Measurements from ENCODE around the gene RFLNA.

RFLNA gene

DNA sequence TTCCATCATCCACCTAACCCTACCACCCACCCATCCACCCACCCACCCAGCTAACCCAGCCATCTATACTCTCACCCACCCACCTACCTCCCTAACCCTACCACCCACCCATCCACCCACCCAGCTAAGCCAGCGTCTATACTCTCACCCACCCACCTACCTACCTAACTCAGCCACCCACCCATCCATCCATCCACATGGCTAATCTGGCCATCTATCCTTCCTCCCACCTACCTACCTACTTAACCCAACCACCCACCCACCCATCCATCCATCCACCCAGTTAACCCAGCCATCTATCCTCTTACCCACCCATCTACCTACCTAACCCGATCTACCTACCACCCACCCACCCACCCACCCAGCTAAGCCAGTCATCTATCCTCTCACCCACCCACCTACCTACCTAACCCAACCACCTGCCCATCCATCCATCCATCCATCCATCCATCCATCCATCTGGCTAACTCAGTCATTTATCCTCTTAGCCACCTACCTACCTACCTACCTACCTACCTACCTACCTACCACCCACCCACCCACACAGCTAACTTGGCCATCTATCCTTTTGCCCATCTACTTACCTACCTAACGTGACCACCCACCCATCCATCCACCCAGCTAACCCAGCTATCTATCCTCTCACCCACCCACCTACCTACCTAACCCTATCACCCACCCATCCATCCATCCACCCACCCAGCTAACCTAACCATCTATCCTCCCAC is 44.1 kb downstream of the RFLNA start:
- DNase-seq, result no peak

DNA sequence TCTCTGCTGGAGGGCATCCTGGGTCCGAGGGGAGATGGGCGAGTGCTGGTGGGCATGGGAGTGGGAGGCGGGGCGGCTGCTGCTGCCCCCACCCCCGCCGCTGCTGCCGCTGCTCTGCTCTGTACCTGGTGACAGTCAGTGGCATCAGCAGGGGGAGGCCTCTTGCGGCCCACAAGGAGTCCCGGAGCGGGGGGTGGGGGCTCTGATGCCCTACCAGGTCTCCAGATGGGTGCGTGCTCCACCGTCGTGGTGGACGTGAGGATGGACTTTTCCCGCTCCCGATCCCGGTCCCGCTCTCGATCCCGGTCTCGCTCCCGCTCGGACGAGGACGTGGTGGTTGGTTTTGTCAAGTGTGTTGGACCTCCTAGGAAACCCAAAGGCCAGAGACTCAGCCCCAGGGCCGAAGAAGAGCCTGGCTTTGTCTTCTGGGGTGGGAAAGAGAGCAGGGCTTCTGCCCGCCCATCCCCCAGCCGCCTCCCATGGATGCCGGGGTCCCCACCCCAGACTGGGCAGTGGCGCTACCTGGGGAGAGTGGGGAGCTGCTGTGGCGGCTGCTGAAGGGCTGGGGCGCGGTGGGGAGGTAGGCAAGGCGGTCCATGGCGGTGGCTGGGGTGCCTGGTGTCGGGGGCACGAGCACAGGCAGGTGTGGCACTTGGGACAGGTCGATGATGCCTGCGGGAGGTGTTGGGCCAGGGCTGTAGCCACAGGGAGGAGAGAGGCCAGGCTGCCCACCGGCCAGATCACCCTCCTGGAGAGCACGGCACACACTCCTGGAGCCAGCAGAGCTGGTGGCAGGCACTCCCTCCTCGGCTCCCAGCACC is 45.4 kb downstream of the RFLNA start:
- DNase-seq, result no peak

GRCh38 chr12:124341645-124342069 is 46.8 kb downstream of the RFLNA start:
- DNase-seq, result no peak

- DNase-seq, result no peak
Observed at GRCh38 chr12:124344022-124344421, 49.1 kb downstream of the RFLNA start.

DNA sequence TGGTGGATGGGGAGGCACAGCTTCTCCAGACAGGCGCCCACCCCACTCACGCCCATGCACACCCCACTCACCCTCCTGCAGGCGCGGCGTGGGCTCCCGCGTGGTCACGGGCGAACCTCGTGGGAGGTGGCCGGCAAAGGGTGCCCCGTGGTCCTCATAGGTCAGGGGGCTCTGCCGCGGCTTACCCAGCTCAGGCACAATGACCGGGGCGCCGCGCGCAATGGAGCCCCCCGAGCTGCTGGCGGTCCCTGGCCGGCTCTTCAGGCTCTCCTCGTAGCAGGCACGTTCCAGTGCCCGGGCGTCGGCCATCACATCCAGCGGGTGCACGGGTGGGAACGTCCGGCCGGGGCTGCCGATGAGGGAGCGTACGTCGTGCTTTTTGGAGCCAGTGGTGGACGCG is 49.6 kb downstream of the RFLNA start:
- DNase-seq, result no peak

- DNase-seq, result no peak
Observed at GRCh38 chr12:124345795-124346194, 50.9 kb downstream of the RFLNA start.

DNA sequence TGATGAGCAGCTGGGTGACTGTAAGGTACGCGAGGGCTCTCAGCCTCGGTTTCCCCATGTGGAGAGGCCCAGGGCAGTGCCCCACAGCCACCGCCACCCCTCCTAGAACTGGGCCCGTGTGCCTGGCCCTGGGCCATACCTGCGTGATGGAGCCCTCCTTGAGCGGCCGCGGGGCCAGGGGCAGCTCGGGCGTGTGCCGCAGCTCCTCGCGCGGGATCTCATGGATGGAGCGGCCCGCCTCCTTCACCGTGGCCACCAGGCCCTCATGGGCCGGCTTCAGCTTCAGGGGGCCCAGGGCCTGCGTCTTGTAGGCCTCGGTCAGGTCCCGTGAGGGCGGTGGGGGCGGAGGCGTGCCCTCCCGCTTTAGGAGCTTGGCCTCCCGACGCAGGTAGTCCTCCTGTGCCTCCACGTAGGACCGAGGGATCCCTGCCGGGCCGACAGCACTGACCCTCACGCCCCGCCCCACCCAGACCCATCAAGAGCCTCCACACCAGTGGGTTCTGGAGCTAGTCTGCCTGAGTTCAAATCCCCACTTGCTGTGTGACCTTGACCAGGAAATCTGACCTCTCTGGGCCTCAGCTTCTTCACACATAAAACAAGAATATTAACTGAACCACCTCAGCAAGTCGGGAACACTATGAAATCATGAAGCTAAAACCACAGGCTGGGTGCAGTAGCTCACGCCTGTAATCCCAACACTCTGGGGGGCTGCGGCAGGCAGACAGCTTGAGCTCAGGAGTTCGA is 51.7 kb downstream of the RFLNA start:
- DNase-seq, result no peak

GRCh38 chr12:124347335-124347734 is 52.4 kb downstream of the RFLNA start:
- no peak for DNase-seq

DNA sequence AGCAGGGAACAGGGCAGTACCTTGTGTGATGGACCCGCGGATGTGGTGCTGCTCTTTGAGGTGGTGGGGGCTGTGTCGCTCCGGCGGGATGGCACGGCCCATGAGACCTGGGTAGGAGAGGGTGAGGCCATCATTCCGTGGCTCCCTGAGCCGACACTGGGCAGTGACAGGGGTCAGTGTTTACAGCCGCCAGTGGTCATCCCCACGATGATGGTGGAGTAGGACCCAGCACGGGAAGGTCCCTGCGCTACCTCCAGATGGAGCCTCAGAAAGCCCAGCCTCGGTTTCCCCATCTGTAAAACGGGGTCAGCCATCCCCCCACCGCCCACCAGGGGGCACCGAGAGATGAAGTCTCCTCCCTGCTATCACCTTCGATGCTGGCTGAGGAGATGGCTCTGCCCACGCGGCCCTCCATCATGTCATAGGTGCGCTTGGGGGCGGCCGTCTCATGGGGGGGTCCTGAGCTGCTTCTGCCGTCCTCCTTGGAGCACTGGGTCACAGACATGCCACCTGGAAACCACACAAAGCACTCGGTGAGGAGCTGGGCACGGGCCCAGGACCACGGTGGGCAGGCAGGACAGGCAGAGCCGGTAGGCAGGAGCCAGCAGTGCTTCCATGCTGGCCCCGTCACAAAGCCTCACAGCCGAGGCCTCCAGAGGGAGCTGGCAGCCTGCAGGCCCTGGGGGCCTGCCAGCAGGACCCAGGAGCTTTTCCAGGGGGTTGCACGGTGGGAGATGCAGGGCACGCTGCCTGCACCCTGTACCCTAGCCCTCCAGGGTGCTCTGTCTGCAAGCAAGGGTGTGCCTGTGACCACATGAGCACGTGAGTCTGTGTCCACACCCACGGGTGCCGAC is 53.1 kb downstream of the RFLNA start:
- DNase-seq, result no peak

DNA sequence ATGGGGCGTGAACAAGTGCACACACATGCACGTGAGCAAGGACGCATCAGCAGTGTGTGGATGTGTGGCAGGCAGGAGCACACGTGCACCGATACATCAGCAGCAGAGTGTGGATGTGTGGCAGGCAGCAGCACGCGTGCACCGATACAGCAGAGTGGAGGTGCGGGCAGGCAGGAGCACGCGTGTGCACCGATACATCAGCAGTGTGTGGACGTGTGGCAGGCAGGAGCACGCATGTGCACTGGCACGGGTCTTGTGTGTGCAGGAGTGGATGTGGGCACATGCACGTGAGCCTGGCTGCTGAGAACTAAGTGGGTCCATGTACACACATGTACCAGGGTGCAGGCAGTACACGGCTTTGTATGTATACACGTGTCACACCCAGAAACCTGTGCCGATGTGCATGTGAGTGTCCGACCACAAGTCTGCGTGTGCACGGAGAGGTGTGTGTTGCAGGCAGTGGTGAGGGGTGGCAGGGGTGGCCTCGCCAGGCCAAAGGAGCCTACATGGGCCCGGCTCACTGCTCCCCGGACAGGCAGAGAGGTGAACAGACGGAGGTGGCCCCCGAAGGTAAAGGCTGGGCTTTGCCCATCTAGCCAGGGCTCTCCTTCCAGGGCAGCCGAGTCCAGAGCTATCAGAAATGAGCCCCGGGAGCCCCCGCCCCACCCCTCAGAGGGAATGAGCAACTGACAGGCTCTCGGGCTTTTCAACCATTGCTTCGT is 53.9 kb downstream of the RFLNA start:
- no peak for DNase-seq

GRCh38 chr12:124350491-124350890 is 55.6 kb downstream of the RFLNA start:
- DNase-seq, result no peak

DNA sequence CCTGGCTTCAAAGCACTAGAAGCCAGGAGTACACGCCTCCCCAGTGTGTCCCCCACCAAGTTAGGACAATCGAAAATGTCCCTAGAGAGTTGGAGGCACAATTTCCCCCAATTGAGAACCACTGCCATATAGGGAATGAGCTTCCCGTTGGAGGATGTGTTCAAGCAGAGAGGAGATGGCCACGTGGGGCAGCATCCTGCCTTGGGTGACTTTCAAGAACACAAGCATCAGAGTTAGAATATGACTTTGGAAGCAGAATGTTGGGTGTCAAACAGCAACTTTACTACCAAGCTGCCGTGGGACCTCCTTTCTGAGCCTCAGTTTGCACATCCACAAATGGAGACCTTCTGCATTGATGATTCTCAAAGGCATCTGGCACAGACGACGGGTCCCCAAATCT is 56.5 kb downstream of the RFLNA start:
- no peak for DNase-seq

GRCh38 chr12:124352257-124352656 is 57.4 kb downstream of the RFLNA start:
- DNase-seq, result no peak

DNA sequence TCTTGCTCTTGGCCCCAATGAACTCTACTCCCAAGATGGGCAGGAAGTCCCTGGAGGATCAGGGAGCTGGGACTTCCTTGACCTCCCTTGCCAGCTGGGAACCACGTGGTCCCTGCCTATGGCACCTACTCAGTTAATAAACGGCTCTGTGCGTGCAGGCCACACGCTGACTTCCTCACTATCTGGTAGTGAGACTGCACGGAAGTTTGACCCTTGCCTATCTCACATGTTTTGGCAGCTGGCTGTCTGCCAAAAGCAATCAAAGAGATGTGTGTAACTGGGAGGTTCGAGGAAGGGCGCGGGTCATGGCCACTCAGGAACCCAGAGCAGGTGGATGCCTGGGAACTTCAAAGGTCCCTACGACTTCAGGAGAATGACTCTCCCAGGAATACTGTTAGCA is 57.9 kb downstream of the RFLNA start:
- no peak for DNase-seq

DNA sequence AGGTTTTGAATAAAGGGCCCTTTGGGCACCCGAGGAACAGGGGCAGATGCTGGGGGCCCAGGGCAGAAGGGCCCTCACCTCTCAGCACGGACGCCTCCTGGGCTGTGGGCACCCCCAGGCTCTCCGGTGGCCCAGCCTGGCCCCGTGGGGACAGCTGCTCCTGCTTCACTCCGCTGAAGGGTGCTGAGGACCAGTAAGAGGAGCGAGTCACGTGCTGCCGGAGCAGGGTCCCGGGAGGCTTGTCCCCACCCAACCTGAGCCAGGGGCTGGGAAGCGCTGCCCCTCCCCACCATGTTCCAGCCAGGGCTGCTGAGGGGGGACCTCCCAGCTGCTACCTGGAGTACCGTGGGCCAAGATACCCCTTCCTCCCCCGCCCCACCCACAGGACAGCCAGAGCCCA is 59.5 kb downstream of the RFLNA start:
- DNase-seq, result no peak

DNA sequence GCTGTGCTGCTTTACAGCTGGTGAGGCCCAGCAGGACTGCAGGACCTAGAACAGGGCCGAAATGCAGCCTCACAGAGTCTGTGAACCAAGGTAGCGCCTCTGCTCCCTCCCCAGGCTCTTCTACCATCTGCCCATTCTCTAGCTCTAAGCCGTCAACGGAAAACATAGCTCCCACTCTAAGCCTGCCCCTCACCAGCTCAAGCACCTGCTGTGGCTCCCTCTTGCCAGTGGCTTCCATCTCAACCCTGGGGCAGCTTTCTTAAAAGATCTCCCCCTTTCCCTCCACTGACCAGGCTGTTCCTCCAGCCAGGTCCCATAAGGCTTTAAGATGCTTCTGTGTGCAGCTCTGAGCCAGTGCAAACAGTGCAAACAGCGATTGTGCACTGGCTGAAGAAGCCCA is 61.3 kb downstream of the RFLNA start:
- no peak for DNase-seq

- no peak for DNase-seq
Observed at GRCh38 chr12:124357616-124358015, 62.7 kb downstream of the RFLNA start.

DNA sequence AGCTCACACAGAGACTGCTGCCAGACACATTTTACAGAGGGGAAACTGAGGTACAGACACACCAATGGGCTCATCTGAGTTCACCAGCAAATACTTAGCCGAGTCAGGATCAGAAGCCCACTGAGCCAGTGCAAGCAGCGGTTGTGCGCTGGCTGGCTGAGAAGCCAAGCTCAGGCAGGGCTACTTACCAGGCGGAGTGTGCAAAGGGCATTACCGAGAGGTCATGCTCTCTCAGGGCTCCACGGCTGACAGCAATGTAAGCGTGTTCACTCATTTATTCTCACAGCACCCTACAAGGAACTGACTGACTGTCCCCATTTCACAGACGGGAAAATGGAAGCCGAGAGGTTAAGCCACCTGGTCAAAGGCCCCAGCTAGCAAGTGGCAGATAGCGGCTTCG is 63.7 kb downstream of the RFLNA start:
- DNase-seq, result no peak

DNA sequence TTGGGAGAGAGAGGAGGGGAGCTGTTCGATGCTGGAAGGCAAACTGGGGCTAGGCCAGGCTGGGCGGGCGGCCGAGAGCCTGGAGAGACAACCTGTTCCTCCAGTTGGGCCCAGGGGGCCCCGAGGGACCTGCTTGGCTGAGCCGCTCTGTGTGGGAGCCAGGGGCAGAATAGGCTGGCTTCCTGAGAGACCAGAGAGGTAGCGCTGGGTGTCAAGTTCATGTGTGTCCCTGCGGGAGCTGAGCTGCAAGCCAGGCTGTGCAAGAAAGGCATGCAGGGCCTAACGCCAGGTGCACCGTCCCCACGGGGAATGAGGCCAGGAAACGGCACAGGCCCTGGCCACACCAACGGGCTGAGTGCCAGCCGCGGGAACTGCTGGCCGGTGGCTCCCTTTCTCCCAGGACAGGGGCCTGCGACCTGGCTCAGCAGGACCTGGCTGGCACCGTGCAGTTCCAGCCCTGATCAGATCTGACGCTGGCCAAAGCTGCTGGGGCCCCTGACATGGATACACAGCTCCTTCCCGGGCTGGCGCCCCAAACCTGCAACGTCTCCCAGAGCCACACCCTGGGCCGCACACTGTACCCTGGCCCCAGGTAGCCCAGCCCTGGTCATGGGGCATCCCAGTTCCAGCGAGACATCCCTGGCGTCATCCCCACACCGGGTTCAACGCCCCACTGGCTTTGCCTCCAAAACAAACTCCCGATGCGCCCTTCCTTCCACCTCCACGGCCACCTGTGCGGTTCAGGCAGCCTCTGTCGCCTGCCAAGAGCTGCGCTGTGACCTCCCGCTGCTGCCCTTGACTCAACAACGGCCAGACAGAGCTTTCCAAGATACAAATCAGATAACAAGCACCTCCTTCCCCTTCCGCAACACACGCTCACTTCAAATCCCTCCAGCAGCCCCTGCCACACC is 65.0 kb downstream of the RFLNA start:
- no peak for DNase-seq

DNA sequence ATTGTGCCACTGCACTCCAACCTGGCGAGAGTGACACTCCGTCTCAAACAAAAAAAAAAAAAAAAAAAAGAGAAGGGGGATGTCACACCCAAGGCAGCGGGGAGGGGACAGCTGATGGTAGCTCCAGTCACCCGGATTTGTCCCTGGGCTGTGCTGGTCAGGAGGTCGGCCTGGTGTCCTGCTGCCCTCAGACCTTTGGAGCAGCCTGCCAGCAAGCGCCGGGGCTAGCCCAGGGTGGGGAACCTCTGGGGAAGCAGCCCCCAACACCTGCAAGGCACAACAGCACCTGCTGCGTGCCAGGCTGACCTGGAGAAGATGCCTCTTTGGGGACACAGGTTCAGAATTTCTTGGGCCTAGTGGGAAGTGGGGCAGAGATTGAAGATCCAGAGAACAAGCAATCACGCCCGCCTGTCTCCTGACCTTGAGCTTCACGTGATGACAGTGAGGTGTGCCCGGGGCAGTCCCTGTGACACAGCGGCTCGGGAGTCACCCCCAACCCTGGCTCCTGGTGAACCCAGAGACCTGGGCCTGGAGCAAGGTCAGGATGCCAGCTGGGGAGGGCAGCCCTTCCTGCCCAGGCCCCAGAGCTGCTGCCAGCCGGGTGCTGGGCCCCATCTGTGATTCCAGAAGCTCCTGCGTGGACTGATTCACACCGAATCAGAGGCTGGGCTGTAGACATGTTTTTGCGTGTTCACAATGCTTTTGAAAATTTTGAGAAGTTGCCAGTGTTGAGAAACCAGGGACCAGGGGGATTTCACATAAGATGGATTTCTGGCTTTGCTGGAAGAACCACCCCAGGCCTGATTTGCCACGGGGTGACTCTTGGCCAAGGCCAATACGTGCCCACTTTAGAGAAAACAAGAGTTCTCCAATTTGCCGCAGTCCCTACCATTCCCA is 66.4 kb downstream of the RFLNA start:
- no peak for DNase-seq

All from stimulated activated CD4-positive, alpha-beta T cell treated with anti-CD3 and anti-CD28 coated beads, Interleukin-1b, Interleukin-23, amount 100 ng/mL, for 48 hours (primary cell).